Measurements from ENCODE around the gene FGFR3.

The FGFR3 gene

DNA sequence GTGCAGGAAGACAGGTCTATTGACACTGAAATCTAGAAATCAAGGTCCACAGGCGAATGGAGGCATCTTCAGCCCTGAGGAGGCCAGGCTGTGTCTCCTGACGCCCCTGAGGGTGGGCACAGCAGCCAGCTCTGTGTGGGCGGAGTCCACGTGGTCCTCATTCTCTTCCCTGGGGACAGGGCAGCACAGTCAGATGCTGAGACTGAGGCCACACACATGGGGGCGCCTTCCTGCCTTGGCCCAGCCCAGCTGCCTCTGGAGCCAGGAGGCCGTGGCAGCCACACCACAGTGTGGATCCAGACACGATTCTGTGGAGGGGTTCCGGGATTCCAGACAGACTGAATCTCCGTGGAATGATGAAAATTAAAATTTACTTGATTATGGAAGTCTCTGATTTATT, 20.8 kb downstream of the FGFR3 start:
- Histone ChIP-seq H3K79me2 (ENCODE audit: insufficient read depth, low read length) (no peaks in the 10 kb centered on the region), H3K9me3 (ENCODE audit: low read length) (no peaks in the 10 kb centered on the region), H3K27ac (ENCODE audit: low read depth, low read length, poor library complexity, severe bottlenecking) (no peak overlapping the region), H2AFZ (ENCODE audit: low read length) (no peak overlapping the region), H3K9ac (ENCODE audit: low read length) (no peak overlapping the region), H4K20me1 (ENCODE audit: insufficient read depth, low read length) (no peaks in the 10 kb centered on the region), H3K27me3 (ENCODE audit: insufficient read depth, low read length) (no peaks in the 10 kb centered on the region), H3K4me3 (ENCODE audit: low read depth, low read length, poor library complexity, severe bottlenecking) (no peak overlapping the region), H3F3A (ENCODE audit: insufficient read depth, low read length) (no peaks in the 10 kb centered on the region), H3K4me2 (ENCODE audit: low read length) (no peak overlapping the region), H3K36me3 (ENCODE audit: insufficient read depth, low read length) (peaks cover 35% of the 10 kb centered on the region), H3K4me1 (ENCODE audit: insufficient read depth, low read length, severe bottlenecking) (no peaks in the 10 kb centered on the region), H3K9me2 (ENCODE audit: low read depth, low read length) (no peaks in the 10 kb centered on the region)
- no peak for TF ChIP-seq EZH2 (IDR thresholded peaks at IDR 0.05; ENCODE audit: borderline replicate concordance, low read length)
- TF ChIP-seq, protein P1, sequence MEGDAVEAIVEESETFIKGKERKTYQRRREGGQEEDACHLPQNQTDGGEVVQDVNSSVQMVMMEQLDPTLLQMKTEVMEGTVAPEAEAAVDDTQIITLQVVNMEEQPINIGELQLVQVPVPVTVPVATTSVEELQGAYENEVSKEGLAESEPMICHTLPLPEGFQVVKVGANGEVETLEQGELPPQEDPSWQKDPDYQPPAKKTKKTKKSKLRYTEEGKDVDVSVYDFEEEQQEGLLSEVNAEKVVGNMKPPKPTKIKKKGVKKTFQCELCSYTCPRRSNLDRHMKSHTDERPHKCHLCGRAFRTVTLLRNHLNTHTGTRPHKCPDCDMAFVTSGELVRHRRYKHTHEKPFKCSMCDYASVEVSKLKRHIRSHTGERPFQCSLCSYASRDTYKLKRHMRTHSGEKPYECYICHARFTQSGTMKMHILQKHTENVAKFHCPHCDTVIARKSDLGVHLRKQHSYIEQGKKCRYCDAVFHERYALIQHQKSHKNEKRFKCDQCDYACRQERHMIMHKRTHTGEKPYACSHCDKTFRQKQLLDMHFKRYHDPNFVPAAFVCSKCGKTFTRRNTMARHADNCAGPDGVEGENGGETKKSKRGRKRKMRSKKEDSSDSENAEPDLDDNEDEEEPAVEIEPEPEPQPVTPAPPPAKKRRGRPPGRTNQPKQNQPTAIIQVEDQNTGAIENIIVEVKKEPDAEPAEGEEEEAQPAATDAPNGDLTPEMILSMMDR (IDR thresholded peaks at IDR 0.05; ENCODE audit: low read length), result no peak; the same call in 1 of the 2 replicates

DNA sequence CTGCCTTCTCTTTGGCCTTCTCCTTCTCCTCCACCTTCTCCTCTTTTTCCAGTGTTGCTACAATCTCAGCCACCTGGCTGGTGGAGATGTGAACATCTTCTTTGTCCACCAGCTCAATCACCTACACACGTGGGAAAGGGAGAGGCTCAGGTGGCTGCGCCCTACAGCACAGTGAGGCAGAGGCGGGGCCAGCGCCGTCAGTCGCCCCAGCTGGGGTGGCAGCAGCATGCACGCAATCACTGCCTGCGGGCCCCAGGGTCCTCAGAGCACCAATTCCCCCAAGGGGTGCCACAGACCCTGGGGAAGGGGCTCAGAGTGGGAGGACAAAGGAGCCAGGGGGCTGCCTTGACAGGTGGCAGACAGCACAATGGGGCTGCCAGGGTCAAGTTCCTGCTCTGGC, 21.4 kb downstream of the FGFR3 start:
- no peak for TF ChIP-seq EZH2 (IDR thresholded peaks at IDR 0.05; ENCODE audit: borderline replicate concordance, low read length)
- TF ChIP-seq, protein P1 (IDR thresholded peaks at IDR 0.05; ENCODE audit: low read length), result no peak
- Histone ChIP-seq H3K9me3 (ENCODE audit: low read length) (no peaks in the 10 kb centered on the region), H3K4me3 (ENCODE audit: low read depth, low read length, poor library complexity, severe bottlenecking) (no peak overlapping the region), H3K9me2 (ENCODE audit: low read depth, low read length) (no peaks in the 10 kb centered on the region), H3K9ac (ENCODE audit: low read length) (no peak overlapping the region), H3K27me3 (ENCODE audit: insufficient read depth, low read length) (no peaks in the 10 kb centered on the region), H3K27ac (ENCODE audit: low read depth, low read length, poor library complexity, severe bottlenecking) (no peak overlapping the region), H3K36me3 (ENCODE audit: insufficient read depth, low read length) (peaks cover 39% of the 10 kb centered on the region), H3K4me1 (ENCODE audit: insufficient read depth, low read length, severe bottlenecking) (no peaks in the 10 kb centered on the region), H3K79me2 (ENCODE audit: insufficient read depth, low read length) (no peaks in the 10 kb centered on the region), H4K20me1 (ENCODE audit: insufficient read depth, low read length) (no peaks in the 10 kb centered on the region), H3K4me2 (ENCODE audit: low read length) (no peak overlapping the region), H3F3A (ENCODE audit: insufficient read depth, low read length) (no peaks in the 10 kb centered on the region), H2AFZ (ENCODE audit: low read length) (no peak overlapping the region)

DNA sequence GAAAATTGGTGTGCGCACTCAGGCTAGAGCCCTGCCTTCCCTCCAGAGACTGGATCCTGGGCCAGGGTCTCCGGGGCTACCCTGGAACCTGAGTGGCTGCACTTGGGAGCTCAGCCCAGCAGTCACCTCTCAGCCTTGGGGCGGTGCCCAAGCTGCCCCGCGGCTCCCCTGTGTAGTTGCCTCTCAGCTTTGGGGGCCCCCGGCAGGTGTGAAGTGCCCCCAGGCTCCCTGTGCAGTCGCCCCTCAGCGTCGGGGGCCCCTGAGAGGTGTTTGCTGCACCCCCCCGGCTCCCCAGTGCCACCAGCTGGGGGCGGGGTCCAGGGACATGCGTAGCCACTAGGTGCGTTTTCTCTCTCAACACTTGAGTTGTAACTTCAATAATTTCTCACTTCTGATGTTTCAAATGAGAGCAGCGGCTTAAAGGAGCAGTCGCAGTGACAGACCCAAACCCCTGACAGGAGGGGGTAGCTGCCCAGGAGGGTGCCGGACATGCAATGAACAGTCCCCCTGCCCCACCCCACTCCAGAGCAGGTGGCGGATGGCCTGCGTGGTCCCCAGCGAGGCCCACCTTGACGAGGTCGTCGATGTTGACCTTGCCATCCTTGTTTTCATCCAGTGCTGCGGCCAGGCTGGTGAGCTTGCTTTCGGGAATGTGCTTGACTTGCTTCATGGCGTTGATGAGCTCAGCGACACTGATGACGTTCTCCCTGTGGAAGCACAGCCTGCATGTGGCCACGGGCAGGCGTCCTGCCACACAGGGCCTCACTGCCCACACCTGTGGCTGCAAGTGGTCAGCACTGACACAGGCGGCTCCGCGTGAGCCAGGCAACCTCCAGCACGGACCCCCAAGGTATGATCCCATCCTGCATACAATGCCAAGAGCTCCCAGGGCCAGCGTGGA, 22.3 kb downstream of the FGFR3 start:
- H4K20me1 ChIP-seq (ENCODE audit: insufficient read depth, low read length), result no peaks in the 10 kb centered on the region
- H3K4me2 ChIP-seq (ENCODE audit: low read length), result no peak overlapping the region
- no peaks in the 10 kb centered on the region for H3K9me2 ChIP-seq (ENCODE audit: low read depth, low read length)
- TF ChIP-seq EZH2 (IDR thresholded peaks at IDR 0.05; ENCODE audit: borderline replicate concordance, low read length), result no peak
- TF ChIP-seq, protein P1 (IDR thresholded peaks at IDR 0.05; ENCODE audit: low read length), result no peak
- no peak overlapping the region for H3K9ac ChIP-seq (ENCODE audit: low read length)
- H3K79me2 ChIP-seq (ENCODE audit: insufficient read depth, low read length), result no peaks in the 10 kb centered on the region
- no peak overlapping the region for H3K4me3 ChIP-seq (ENCODE audit: low read depth, low read length, poor library complexity, severe bottlenecking)
- H3K4me1 ChIP-seq (ENCODE audit: insufficient read depth, low read length, severe bottlenecking), result no peaks in the 10 kb centered on the region
- H3K27ac ChIP-seq (ENCODE audit: low read depth, low read length, poor library complexity, severe bottlenecking), result no peak overlapping the region
- no peaks in the 10 kb centered on the region for H3F3A ChIP-seq (ENCODE audit: insufficient read depth, low read length)
- H3K9me3 ChIP-seq (ENCODE audit: low read length), result no peaks in the 10 kb centered on the region
- no peak overlapping the region for H2AFZ ChIP-seq (ENCODE audit: low read length)
- H3K36me3 ChIP-seq (ENCODE audit: insufficient read depth, low read length), result peaks cover 46% of the 10 kb centered on the region
- no peaks in the 10 kb centered on the region for H3K27me3 ChIP-seq (ENCODE audit: insufficient read depth, low read length)
